ENCODE measurements around the gene TUBB4B. TPM values are rescaled to one million over a fixed set of nuclear protein-coding genes. Genes with fewer than 3 reads are reported as not detected.

Gene TUBB4B
- total and polyA plus RNA-seq, 2 experiments from 2014 or later = 334 to 389 TPM

Other genes starting within 250 kb of the TUBB4B start
- gene PAXX, start 248.9 kb upstream of the TUBB4B start, total RNA-seq (2014; rRNA removed; shearing (Covaris generic)) = 33.9 and 71.5 TPM in 2 replicates
- gene PAXX, start 248.9 kb upstream of the TUBB4B start, polyA plus RNA-seq (2016; fragmentation: Nextera tagmentation; extraction: Ambion mirVana) = 86.0 and 88.3 TPM in 2 replicates
- gene CLIC3, start 244.7 kb upstream of the TUBB4B start, total RNA-seq (2014; rRNA removed; shearing (Covaris generic)) = 0.56 TPM in 1 of 2 replicates, not detected in the other
- 0.53 and 0.57 TPM in 2 replicates for gene CLIC3, start 244.7 kb upstream of the TUBB4B start, polyA plus RNA-seq (2016; fragmentation: Nextera tagmentation; extraction: Ambion mirVana)
- 14.2 and 16.0 TPM in 2 replicates for gene ABCA2, start 213.1 kb upstream of the TUBB4B start, total RNA-seq (2014; rRNA removed; shearing (Covaris generic))
- gene ABCA2, start 213.1 kb upstream of the TUBB4B start, polyA plus RNA-seq (2016; fragmentation: Nextera tagmentation; extraction: Ambion mirVana) = 5.6 and 7.0 TPM in 2 replicates
- not detected in 2 replicates for gene FUT7, start 209.2 kb upstream of the TUBB4B start, total RNA-seq (2014; rRNA removed; shearing (Covaris generic))
- not detected in 2 replicates for gene FUT7, start 209.2 kb upstream of the TUBB4B start, polyA plus RNA-seq (2016; fragmentation: Nextera tagmentation; extraction: Ambion mirVana)
- 26.2 and 34.3 TPM in 2 replicates for gene NPDC1, start 195.1 kb upstream of the TUBB4B start, total RNA-seq (2014; rRNA removed; shearing (Covaris generic))
- 35.5 and 36.7 TPM in 2 replicates for gene NPDC1, start 195.1 kb upstream of the TUBB4B start, polyA plus RNA-seq (2016; fragmentation: Nextera tagmentation; extraction: Ambion mirVana)
- 1.1 and 1.9 TPM in 2 replicates for gene ENTPD2, start 187.2 kb upstream of the TUBB4B start, total RNA-seq (2014; rRNA removed; shearing (Covaris generic))
- gene ENTPD2, start 187.2 kb upstream of the TUBB4B start, polyA plus RNA-seq (2016; fragmentation: Nextera tagmentation; extraction: Ambion mirVana) = 1.8 and 2.9 TPM in 2 replicates
- 55.1 and 60.3 TPM in 2 replicates for gene SAPCD2, start 170.7 kb upstream of the TUBB4B start, total RNA-seq (2014; rRNA removed; shearing (Covaris generic))
- gene SAPCD2, start 170.7 kb upstream of the TUBB4B start, polyA plus RNA-seq (2016; fragmentation: Nextera tagmentation; extraction: Ambion mirVana) = 13.4 and 14.5 TPM in 2 replicates
- 5.5 and 8.1 TPM in 2 replicates for gene UAP1L1, start 163.8 kb upstream of the TUBB4B start, total RNA-seq (2014; rRNA removed; shearing (Covaris generic))
- gene UAP1L1, start 163.8 kb upstream of the TUBB4B start, polyA plus RNA-seq (2016; fragmentation: Nextera tagmentation; extraction: Ambion mirVana) = 2.5 and 3.4 TPM in 2 replicates
- 35.7 and 39.9 TPM in 2 replicates for gene MAN1B1, start 154.3 kb upstream of the TUBB4B start, total RNA-seq (2014; rRNA removed; shearing (Covaris generic))
- 15.7 and 18.2 TPM in 2 replicates for gene MAN1B1, start 154.3 kb upstream of the TUBB4B start, polyA plus RNA-seq (2016; fragmentation: Nextera tagmentation; extraction: Ambion mirVana)
- 9.7 and 19.7 TPM in 2 replicates for gene DPP7, start 126.6 kb upstream of the TUBB4B start, total RNA-seq (2014; rRNA removed; shearing (Covaris generic))
- gene DPP7, start 126.6 kb upstream of the TUBB4B start, polyA plus RNA-seq (2016; fragmentation: Nextera tagmentation; extraction: Ambion mirVana) = 25.2 and 26.8 TPM in 2 replicates
- 2.1 and 5.5 TPM in 2 replicates for gene GRIN1, start 102.1 kb upstream of the TUBB4B start, total RNA-seq (2014; rRNA removed; shearing (Covaris generic))
- gene GRIN1, start 102.1 kb upstream of the TUBB4B start, polyA plus RNA-seq (2016; fragmentation: Nextera tagmentation; extraction: Ambion mirVana) = 2.5 and 2.7 TPM in 2 replicates
- 0.16 and 0.21 TPM in 2 replicates for gene LRRC26, start 71.2 kb upstream of the TUBB4B start, total RNA-seq (2014; rRNA removed; shearing (Covaris generic))
- gene LRRC26, start 71.2 kb upstream of the TUBB4B start, polyA plus RNA-seq (2016; fragmentation: Nextera tagmentation; extraction: Ambion mirVana) = 3.0 and 4.3 TPM in 2 replicates
- gene TMEM210, start 69.2 kb upstream of the TUBB4B start, total RNA-seq (2014; rRNA removed; shearing (Covaris generic)) = not detected in 2 replicates
- not detected in 2 replicates for gene TMEM210, start 69.2 kb upstream of the TUBB4B start, polyA plus RNA-seq (2016; fragmentation: Nextera tagmentation; extraction: Ambion mirVana)
- gene ANAPC2, start 52.7 kb upstream of the TUBB4B start, total RNA-seq (2014; rRNA removed; shearing (Covaris generic)) = 41.5 and 42.9 TPM in 2 replicates
- 16.4 and 19.2 TPM in 2 replicates for gene ANAPC2, start 52.7 kb upstream of the TUBB4B start, polyA plus RNA-seq (2016; fragmentation: Nextera tagmentation; extraction: Ambion mirVana)
- 91.5 and 132 TPM in 2 replicates for gene SSNA1, start 52.6 kb upstream of the TUBB4B start, total RNA-seq (2014; rRNA removed; shearing (Covaris generic))
- 154 TPM in 2 replicates for gene SSNA1, start 52.6 kb upstream of the TUBB4B start, polyA plus RNA-seq (2016; fragmentation: Nextera tagmentation; extraction: Ambion mirVana)
- 29.2 and 29.3 TPM in 2 replicates for gene TPRN, start 40.5 kb upstream of the TUBB4B start, total RNA-seq (2014; rRNA removed; shearing (Covaris generic))
- gene TPRN, start 40.5 kb upstream of the TUBB4B start, polyA plus RNA-seq (2016; fragmentation: Nextera tagmentation; extraction: Ambion mirVana) = 6.4 and 9.1 TPM in 2 replicates
- 43.2 and 53.4 TPM in 2 replicates for gene TMEM203, start 35.6 kb upstream of the TUBB4B start, total RNA-seq (2014; rRNA removed; shearing (Covaris generic))
- 32.7 and 37.4 TPM in 2 replicates for gene TMEM203, start 35.6 kb upstream of the TUBB4B start, polyA plus RNA-seq (2016; fragmentation: Nextera tagmentation; extraction: Ambion mirVana)
- gene NDOR1, start 35.6 kb upstream of the TUBB4B start, total RNA-seq (2014; rRNA removed; shearing (Covaris generic)) = 25.4 and 38.1 TPM in 2 replicates
- gene NDOR1, start 35.6 kb upstream of the TUBB4B start, polyA plus RNA-seq (2016; fragmentation: Nextera tagmentation; extraction: Ambion mirVana) = 19.4 and 19.7 TPM in 2 replicates
- gene RNF208, start 19.0 kb upstream of the TUBB4B start, total RNA-seq (2014; rRNA removed; shearing (Covaris generic)) = 1.4 and 1.9 TPM in 2 replicates
- 5.6 and 7.4 TPM in 2 replicates for gene RNF208, start 19.0 kb upstream of the TUBB4B start, polyA plus RNA-seq (2016; fragmentation: Nextera tagmentation; extraction: Ambion mirVana)
- gene CYSRT1, start 16.1 kb upstream of the TUBB4B start, total RNA-seq (2014; rRNA removed; shearing (Covaris generic)) = 1.4 and 2.0 TPM in 2 replicates
- 2.0 and 3.2 TPM in 2 replicates for gene CYSRT1, start 16.1 kb upstream of the TUBB4B start, polyA plus RNA-seq (2016; fragmentation: Nextera tagmentation; extraction: Ambion mirVana)
- 0.63 TPM in 1 of 2 replicates, not detected in the other for gene RNF224, start 13.8 kb upstream of the TUBB4B start, total RNA-seq (2014; rRNA removed; shearing (Covaris generic))
- not detected in 2 replicates for gene RNF224, start 13.8 kb upstream of the TUBB4B start, polyA plus RNA-seq (2016; fragmentation: Nextera tagmentation; extraction: Ambion mirVana)
- gene SLC34A3, start 10.4 kb upstream of the TUBB4B start, total RNA-seq (2014; rRNA removed; shearing (Covaris generic)) = not detected in 2 replicates
- gene SLC34A3, start 10.4 kb upstream of the TUBB4B start, polyA plus RNA-seq (2016; fragmentation: Nextera tagmentation; extraction: Ambion mirVana) = not detected in 2 replicates
- gene STPG3, start 10.0 kb downstream of the TUBB4B start, total RNA-seq (2014; rRNA removed; shearing (Covaris generic)) = not detected in 2 replicates
- not detected in 2 replicates for gene STPG3, start 10.0 kb downstream of the TUBB4B start, polyA plus RNA-seq (2016; fragmentation: Nextera tagmentation; extraction: Ambion mirVana)
- 79.5 and 97.3 TPM in 2 replicates for gene NELFB, start 14.0 kb downstream of the TUBB4B start, total RNA-seq (2014; rRNA removed; shearing (Covaris generic))
- gene NELFB, start 14.0 kb downstream of the TUBB4B start, polyA plus RNA-seq (2016; fragmentation: Nextera tagmentation; extraction: Ambion mirVana) = 30.0 and 31.2 TPM in 2 replicates
- 14.4 and 19.0 TPM in 2 replicates for gene TOR4A, start 36.4 kb downstream of the TUBB4B start, total RNA-seq (2014; rRNA removed; shearing (Covaris generic))
- 2.0 and 2.1 TPM in 2 replicates for gene TOR4A, start 36.4 kb downstream of the TUBB4B start, polyA plus RNA-seq (2016; fragmentation: Nextera tagmentation; extraction: Ambion mirVana)
- gene NRARP, start 61.0 kb downstream of the TUBB4B start, total RNA-seq (2014; rRNA removed; shearing (Covaris generic)) = 39.0 and 55.1 TPM in 2 replicates
- gene NRARP, start 61.0 kb downstream of the TUBB4B start, polyA plus RNA-seq (2016; fragmentation: Nextera tagmentation; extraction: Ambion mirVana) = 4.0 and 4.8 TPM in 2 replicates
- 3.6 and 4.4 TPM in 2 replicates for gene EXD3, start 181.9 kb downstream of the TUBB4B start, total RNA-seq (2014; rRNA removed; shearing (Covaris generic))
- gene EXD3, start 181.9 kb downstream of the TUBB4B start, polyA plus RNA-seq (2016; fragmentation: Nextera tagmentation; extraction: Ambion mirVana) = 9.7 and 9.9 TPM in 2 replicates
- 0.59 and 0.62 TPM in 2 replicates for gene NOXA1, start 182.1 kb downstream of the TUBB4B start, total RNA-seq (2014; rRNA removed; shearing (Covaris generic))
- gene NOXA1, start 182.1 kb downstream of the TUBB4B start, polyA plus RNA-seq (2016; fragmentation: Nextera tagmentation; extraction: Ambion mirVana) = 0.68 and 1.4 TPM in 2 replicates
- gene ENTPD8, start 200.1 kb downstream of the TUBB4B start, total RNA-seq (2014; rRNA removed; shearing (Covaris generic)) = 0.42 and 1.6 TPM in 2 replicates
- gene ENTPD8, start 200.1 kb downstream of the TUBB4B start, polyA plus RNA-seq (2016; fragmentation: Nextera tagmentation; extraction: Ambion mirVana) = 0.89 and 1.1 TPM in 2 replicates
- 87.0 and 103 TPM in 2 replicates for gene NSMF, start 218.0 kb downstream of the TUBB4B start, total RNA-seq (2014; rRNA removed; shearing (Covaris generic))
- gene NSMF, start 218.0 kb downstream of the TUBB4B start, polyA plus RNA-seq (2016; fragmentation: Nextera tagmentation; extraction: Ambion mirVana) = 20.3 and 22.3 TPM in 2 replicates

Measured in GM23338 (cell line).